Measurements from ENCODE around the gene TBCB.
"Not testable (repeated sequence)": the region's sequence is repeated elsewhere in the genome, so short reads cannot be mapped to it uniquely, and the experiment has no call there.

- TF ChIP-seq CTCF, POLR2A (IDR thresholded peaks at IDR 0.05): not testable (repeated sequence)
These were observed 16.0 kb downstream of the TBCB start for GRCh38 chr19:36131221-36131620.

Measured in gastroesophageal sphincter (tissue), 3 donors.